OCI-LY7 (cell line): ENCODE measurements around the gene ST8SIA4.

ENCODE experiments used
- EZH2phosphoT487 ChIP-seq: fragments of 200-600 bp; sonication (generic); IDR thresholded peaks from 2 replicates; pipeline ENCODE4 v1.6.1; 2018; ENCODE audit warnings: low read depth, borderline replicate concordance, mild to moderate bottlenecking, mixed run types, antibody characterized with exemption, low read length, moderate library complexity, mixed read lengths
- TF ChIP-seq, protein P1 (sequence below): fragments of 200-600 bp; sonication (generic); conservative IDR thresholded peaks from 2 replicates; pipeline ENCODE4 v1.5.1; 2014; ENCODE audit warnings: mild to moderate bottlenecking, antibody characterized with exemption, low read length, moderate library complexity, mixed read lengths

DNA sequence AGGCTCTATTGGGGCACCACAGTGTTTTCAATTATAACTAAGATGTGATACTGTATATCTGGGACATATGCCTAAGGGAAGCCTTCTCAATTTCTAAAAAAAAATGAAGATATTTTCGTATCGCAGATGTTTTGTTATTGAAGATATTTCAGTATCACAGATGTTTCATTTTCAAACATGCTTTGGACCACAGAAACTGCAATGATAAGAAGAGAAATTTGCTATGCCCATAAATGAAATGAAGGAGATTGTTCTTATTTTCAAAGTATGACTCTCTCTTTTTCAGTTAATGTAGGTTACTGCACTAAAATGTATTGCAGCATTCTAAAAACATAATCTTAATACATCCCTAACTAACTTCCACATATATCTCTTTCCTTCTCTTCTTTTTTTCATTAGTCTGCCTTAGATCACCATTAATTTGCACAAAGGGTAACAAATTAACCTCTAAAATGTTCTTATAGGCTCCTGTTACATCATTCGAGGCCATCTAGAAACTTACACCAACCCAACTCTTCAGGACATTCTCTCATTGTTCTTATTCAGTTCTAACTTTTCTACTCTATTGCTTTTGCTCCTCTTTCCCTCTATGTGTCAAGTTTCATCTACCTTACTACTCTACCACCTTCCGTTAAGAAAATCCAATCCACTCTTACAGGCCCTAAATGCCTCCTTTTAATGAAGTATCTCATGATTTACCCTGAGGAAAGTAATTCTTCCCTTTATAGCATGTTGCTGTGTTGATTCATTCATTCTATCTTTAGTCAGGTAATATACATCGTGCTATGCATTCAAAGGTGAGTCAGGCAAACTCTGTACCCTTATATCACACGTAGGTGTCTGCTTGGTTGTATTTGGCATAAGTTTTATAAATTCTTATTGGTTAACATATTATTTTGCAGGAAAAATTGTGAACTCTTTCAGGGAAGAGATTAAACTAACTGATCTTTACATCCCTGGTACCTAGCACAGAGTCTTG, 70.5 kb downstream of the ST8SIA4 start:
- TF ChIP-seq, protein P1, sequence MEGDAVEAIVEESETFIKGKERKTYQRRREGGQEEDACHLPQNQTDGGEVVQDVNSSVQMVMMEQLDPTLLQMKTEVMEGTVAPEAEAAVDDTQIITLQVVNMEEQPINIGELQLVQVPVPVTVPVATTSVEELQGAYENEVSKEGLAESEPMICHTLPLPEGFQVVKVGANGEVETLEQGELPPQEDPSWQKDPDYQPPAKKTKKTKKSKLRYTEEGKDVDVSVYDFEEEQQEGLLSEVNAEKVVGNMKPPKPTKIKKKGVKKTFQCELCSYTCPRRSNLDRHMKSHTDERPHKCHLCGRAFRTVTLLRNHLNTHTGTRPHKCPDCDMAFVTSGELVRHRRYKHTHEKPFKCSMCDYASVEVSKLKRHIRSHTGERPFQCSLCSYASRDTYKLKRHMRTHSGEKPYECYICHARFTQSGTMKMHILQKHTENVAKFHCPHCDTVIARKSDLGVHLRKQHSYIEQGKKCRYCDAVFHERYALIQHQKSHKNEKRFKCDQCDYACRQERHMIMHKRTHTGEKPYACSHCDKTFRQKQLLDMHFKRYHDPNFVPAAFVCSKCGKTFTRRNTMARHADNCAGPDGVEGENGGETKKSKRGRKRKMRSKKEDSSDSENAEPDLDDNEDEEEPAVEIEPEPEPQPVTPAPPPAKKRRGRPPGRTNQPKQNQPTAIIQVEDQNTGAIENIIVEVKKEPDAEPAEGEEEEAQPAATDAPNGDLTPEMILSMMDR = no peak
- no peak for TF ChIP-seq EZH2phosphoT487
